GM19324 (cell line): ENCODE results near the gene AGMO.

Source experiments
- ATAC-seq: cut with Tn5 transposase; IDR thresholded peaks from one replicate; pipeline ENCODE4 v1.9.1; 2021; ENCODE audit warnings: mild to moderate bottlenecking, moderate library complexity; ENCODE audit not compliant: unreplicated experiment, low FRiP score

Gene AGMO

DNA sequence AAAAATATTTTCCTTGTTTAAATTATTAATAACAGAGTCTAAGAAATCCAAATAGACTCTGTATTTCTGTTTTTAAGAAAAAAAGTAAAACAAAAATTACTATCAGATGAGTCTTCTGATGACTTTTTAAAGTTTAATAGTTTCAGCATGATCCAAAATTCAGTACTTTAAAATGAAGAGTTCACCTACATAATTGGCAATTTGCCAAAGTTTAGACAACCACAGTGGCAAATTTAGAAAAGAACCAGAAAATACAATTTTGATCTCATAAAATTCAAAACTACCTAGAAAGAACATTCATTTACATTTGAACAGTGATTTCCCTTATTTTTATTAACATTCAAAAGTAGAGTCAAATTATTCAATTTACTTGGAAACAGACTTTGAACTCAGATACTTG is 56.1 kb downstream of the AGMO start:
- no peak for ATAC-seq

DNA sequence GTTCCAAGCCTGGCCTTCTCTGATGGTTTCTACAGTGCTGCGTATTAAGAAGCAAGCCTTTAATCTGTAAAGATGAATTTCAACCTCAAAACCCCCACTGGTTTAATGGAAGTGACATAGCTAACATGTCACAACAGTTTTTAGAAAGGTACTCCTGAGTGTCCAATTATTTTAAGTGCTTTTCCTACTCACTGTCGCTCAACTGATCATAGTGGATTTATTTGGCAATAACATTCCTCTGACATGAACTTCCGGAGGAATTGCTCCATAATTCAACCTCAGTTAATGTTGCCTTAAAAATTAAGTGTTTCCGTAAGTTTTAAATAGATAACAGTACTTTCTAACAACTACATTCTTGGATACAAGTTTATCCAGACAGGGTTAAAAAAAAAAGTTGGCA is 57.5 kb downstream of the AGMO start:
- no peak for ATAC-seq

DNA sequence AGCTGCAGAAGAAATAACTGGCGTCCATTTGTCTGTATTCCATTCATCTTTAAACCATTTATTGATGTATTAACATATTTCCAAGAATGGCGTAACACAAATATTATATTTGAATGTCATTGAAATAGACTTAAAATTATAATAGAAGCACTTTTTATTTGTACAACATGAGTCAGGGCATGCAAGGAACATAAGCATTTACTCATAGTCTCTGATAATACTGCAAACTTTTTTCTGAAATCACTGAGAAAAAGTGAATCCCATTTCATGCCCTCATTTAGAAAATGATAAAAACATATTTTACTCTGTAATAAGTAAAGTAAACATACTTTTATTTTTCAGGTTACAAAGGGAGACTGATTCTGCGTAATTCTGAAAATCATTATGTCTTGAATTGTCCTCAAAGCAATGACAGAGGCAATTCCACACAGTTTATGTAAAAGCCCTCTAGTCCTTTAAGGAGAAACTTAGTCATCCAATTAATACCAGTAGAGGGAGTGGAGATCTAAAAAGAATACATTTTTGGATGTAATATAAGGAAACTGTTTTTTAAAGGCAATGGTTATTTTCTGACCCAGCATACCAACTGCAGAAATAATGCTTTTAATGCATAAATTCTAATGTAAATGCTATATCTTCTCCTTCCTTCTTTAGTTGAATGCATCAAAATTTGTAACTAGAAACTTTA is 58.1 kb downstream of the AGMO start:
- ATAC-seq = no peak

DNA sequence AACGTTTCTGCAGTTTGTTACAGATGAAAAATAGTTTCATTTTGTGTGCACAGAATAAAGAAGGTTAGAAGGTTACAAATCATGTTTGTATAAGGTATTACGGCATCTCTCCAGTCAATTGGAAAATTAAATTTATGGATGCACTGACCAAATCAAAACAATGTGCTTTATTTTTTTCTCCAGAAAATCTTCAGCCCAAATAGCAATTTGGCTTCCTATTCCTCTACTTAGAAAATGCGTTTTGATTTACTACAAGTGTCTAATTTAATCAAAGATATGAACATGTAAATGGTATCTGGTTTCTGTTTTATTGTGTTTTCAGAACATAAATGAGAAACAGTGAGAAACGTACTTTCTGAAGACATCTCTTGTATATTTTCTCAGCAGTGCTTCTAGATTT is 63.4 kb downstream of the AGMO start:
- no peak for ATAC-seq

DNA sequence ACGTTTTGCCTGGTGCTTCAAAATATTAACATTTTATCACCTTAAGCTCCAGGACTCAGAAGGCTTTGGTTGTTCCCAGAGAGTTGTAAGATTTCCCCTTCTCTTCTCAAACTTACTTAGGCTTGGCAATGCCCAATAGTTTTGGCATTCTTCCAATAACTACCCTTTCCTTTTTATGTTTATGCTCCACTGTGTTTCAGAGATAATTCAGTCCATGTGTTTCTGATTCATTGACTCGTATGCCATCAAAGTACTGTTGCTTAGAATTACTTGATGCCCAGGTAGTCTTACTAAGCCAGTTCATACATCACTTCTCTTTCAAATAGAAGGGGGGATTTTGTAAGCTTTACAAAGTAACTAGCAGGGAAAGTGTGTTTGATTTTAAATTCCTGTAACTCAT is 66.6 kb downstream of the AGMO start:
- ATAC-seq = no peak

DNA sequence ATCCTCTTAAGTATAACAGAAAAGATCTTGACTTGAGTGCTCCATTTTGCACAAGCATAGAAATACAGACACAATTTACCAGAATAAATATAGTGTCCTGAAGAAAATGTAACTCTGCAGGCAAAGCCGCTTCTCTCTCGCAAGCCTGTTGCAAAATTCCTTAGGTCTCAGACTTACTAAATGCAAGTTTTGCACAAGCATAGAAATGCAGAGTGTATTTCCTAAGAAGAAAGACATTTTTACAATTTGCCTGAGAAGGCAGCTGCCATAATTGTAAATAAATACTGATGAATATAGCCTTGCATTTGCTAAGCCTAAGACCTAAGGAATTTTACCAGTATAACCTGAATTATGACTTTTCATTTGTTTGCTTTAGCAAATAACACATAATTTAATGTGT is 67.1 kb downstream of the AGMO start:
- ATAC-seq = no peak

DNA sequence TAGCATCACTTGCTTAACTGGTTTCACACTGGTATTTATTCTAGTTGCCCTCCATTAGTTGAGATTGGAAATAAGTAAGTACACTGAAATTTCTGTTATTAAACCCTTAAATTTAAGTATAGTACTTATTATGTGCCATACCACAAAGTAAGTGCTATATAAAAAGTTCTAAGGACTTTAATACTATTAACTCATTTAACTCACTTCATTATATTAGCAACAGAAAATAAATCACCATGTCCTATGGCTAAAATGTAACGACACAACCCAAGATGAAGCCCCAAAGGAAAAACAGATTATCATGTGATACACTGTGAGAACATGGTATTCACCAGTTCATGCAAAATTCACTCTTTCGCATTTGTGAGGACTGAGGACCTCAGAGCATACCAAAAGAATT is 70.5 kb downstream of the AGMO start:
- no peak for ATAC-seq

DNA sequence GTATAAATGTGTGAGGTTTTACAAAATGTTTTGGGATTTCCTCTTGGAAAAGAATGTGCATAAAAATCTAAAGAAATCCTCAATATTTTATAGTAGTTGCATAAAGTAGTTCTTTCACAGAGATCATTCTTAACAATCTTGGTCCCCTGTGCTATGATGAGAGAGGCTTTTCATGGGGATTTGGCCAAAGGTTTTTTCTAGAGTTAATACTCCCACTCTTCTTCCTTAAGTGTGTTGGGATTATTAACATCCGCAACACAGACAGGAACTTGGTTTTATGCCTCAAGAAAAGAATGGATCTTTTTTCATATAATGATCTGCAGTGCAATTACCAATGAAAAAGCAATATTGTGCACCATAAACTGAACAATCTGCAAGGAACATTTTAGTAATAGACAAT is 71.5 kb downstream of the AGMO start:
- ATAC-seq = no peak

DNA sequence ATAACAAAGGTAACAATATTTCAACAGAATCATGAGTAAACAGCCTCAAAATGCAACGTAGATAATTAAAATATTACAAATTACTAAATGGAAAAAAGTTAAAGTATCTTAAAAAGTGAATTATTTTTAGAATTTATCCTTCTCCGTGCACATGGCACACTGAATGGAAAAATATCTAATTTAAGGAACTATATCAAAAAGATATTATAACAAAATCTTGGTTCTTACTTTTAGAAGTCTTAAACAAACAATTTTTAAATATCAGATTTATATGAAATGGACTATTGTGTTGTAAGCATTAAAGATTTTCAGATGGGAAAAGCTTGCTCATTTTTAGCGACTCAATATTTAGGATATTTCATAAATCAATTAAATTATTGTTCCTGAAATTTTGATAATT is 72.0 kb downstream of the AGMO start:
- no peak for ATAC-seq

DNA sequence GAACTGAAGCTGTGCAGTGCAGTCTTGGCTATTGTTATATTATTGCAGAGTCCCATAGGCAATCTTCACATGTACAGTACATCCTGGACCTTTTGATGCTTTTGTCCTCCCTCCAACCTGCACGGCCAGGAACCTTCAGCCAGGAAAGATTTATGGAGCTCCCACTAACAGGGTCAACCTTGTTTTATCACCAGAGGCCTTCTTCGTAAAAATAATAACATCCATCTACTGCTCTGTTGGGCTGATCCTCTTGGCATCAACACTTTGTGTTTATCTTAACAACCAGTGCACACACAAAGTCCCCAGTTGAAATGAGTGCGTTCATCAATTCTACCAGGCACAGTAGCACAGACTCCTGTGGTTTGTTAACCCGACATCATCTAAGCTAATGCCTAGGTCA is 72.4 kb downstream of the AGMO start:
- ATAC-seq = no peak

DNA sequence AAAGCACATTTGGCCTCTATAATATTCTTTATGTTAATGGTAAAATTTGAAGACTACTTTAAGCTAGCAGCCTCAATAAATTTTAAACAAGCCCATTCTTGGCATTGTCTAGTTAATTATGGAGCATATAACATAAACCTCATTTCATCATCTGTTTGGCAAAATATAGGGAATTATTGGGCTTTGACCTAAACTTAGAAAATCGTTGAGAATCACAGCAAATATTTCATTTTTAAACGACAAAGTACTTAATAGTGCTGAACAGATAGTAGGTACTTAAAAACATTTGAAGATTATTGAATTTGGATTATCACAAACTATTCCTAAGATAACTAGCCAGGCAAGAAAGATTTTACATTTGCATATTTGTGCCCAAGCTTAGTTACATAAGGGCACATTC is 73.4 kb downstream of the AGMO start:
- ATAC-seq = no peak

DNA sequence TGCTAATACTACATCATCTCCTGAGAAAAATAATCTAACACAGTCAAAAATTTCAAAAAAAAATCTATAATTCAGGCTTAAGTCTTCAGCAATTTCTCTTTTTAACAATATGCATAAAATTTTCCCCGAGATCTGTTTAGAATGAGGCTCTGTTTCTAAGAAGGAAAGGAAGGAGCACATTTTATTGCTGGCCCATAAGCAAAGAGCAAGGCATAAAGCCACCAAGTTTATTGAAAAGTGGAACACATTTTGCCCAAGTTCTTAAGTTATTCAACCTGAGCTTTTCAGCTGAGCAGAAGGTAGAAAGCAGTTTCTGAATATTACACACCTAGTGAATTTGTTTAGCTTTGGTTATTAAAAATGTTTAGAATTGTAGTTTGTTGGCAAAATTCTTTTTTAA is 73.9 kb downstream of the AGMO start:
- no peak for ATAC-seq

DNA sequence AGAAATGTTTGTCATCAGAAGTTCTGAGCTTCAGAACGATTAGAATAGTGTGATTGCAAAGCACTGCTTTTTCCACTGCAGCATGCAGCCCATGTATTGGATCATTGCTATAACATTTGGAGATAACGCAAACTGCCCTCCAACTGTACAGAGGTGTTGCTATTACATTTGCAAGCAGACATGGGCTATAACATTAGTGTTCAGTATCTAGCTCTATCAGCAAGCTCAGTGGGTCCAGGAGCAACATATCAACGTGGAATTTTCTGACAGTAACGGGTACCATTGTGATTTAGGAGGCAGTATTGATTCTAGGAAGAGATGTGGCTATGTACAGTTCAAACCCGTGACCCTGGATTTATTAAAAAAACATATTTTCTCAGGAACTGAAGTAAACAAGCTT is 75.8 kb downstream of the AGMO start:
- no peak for ATAC-seq

DNA sequence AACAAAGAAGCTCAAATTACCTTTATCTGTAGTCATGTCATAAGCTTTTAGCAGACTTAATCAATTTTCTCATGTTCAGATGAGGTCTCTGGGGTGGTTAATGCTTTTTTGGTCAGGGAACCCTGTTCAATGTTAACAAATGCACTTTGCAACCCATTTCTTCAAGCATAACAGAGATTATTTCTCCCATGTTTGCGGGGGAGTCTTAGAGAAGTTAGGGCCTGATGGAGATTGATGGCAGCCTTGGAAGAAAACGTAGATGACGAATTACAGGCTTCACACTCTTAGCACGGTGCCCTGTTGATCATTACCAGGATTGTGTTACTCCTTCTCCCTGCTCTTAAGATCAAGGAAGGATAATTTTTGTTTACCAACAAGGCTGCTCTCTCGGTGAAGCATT is 76.4 kb downstream of the AGMO start:
- ATAC-seq = no peak

DNA sequence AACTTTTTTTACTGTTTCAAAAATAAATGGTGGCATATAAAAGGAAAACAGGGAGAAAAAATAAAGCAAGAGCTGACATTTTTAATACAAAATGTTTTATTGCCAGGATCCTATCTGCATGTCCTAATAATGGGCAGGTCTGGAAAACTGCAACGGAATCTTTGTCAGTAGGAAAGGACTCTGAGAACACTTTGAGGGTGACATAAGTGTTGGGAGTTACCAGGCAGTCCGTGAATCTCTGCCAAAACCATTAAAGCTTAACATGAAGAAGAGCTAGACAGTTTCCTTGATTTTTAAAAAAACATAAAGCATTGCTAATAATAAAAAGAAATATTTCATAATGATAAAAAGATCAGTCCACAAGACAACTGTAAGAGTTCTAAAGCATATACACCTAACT is 80.7 kb downstream of the AGMO start:
- no peak for ATAC-seq

DNA sequence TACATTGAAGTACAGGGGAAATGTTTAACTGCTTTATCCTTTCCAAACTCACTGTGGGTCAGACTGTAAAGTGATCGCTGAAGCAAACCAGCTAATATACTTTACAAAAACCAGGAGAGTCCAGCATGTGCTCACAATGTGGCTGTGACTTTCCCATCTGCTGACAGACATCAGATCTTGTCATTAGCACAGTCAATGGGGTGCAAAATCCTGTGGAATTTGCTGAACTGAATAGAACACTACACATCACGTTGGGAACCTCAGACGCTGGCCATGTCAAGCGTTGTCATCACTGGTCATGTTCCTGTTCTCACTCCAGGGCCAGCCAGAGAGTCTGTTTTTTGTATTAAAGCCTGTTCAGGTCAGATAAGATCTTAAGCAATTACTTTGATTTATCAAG is 83.4 kb downstream of the AGMO start:
- no peak for ATAC-seq

DNA sequence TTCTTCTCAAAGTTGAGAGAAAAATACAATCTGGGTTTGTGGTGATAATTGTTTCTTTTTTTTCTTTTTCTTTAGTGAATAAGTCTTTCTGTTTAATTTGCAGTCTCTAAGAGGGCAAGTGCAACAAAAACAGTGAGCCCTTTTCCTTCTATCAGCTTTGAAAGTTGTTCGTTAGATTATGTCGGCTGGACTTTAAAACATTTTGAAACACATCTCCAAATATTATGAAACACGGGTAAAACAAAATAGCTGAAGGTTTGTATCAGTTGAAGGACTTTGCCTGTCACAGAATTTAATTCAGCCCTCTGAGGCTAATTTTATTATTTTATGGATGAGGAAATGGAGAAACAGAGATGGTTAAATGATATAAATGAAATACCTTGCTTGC is 85.3 kb downstream of the AGMO start:
- no peak for ATAC-seq

DNA sequence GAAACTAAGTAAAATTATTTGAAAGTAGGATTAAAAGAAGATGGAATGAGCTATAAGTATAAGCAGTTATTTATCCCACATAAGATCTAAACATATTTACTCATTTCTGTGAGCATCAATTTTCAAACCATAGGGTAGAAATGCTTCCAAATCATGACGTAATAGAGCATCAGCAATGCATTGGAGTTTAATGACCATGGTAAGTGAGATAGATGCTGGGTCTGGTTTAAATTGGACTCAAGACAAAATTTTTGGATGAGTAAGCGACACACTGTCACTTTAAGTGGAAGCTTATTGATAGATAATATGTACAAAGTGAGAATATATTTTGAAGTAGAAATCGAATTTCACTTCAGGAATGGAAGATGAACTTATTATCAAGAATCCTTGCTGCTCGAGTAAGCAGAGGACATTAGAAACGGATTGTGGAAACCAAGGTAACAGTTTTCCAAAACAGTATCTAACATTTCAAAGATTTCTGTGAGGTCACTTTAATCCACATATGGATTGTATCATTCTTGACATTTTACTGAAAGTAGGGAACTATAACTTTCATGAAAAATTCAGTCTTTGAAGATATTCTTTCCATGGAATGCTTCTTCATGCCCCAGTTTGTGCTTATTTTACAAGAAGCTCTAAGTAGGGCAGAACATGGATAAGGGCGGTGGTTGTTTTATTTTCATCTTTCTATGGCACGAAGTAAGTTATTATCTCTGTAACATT is 85.8 kb downstream of the AGMO start:
- no peak for ATAC-seq

DNA sequence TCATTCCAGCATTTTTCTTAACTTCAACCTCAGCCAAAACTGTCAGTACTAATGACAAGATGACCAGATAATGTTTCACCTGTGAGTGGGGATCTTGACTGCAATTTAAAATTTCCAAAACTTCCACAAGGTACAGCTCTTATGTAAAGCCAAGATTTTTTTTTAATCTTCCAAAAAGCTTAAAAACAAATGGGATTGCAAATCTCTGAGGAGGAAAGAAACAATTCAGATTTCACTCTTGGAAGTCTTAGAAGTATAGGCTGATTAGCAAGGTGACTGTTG is 90.2 kb downstream of the AGMO start:
- ATAC-seq = no peak

DNA sequence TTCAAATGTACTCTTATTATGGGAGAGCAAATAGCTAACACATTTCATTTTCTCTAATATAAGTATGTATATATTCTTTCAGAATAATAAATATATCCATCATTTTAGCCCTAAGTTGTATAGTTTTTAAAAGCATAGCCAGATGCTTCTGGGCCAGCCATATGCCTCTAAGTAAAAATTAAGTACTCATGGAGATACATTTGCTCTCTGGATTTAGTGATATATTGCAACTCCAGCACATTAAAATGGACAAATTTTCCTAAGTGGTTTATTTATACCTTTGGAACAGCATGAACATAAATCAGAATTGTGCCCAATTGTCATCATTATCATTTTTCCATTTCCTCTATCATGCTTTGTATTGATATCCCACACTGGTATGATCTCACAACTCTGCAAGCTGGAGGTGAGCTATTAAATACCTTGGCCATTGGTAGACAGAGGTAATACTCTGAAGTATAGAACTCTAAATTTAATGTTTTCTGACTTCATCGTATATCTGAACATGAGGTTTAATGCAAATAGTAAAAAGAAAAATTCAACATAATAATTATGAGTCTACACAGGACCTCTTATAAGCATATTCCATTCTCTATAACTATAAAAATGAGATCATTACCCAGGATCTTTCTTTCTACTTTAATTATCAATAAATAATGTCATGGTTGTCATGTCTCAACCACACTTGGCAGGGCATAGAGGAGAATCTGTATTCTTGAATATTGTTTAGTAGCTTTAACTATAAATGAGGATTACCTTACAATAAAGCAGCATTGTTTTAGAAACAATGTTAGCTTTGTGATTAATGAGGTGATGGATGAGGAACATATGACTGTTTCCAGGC is 90.8 kb downstream of the AGMO start:
- no peak for ATAC-seq

DNA sequence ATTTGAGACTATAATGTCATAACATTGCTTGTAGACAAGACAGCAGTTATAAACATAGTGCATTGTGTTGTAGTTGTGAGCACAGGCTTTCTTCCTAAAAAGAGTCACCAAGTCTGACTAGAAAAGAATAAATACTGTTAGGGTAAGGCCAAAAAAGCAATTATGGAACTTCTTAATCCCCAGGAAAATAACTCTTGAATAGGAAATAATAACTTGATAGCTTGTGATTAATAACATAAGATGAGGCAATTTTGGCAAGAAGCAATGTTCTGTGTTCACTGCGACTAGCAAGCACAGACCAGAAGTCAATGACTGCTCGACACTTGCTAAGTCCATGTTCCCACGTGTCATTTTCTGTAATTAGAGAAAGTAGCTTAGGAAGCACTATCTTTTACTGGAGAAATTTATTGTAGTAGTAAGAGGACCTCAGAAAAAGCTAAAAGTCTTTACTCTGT is 97.1 kb downstream of the AGMO start:
- no peak for ATAC-seq
